ENCODE measurements around the gene ATP8A1.

- TF ChIP-seq CTCF (conservative IDR thresholded peaks at IDR 0.05) (no peak), ZFX (IDR thresholded peaks at IDR 0.05) (no peak)
These were observed 125.4 kb downstream of the ATP8A1 start for GRCh38 chr4:42531341-42532030.
